IMR-90 (cell line): ENCODE data around the gene TSPAN4.

Experiments
- CTCF ChIP-seq: conservative IDR thresholded peaks from 2 replicates; pipeline ENCODE4 v1.5.1; 2012; ENCODE audit warnings: mild to moderate bottlenecking, low read depth, low read length, improper control_type of control experiment
- ELK1 ChIP-seq: fragments of 150-350 bp; IDR thresholded peaks from 2 replicates; pipeline ENCODE4 v1.6.1; 2016; ENCODE audit warnings: low read depth, mild to moderate bottlenecking, low read length, moderate library complexity, borderline replicate concordance
- POLR2A ChIP-seq: IDR thresholded peaks from 2 replicates; pipeline ENCODE4 v1.6.1; 2012; ENCODE audit warnings: mild to moderate bottlenecking, low read depth, low read length
- RCOR1 ChIP-seq: IDR thresholded peaks from 2 replicates; pipeline ENCODE4 v1.6.1; 2012; ENCODE audit warnings: mild to moderate bottlenecking, low read length, improper control_type of control experiment; ENCODE audit not compliant: insufficient replicate concordance
- USF2 ChIP-seq: fragments of 150-350 bp; IDR thresholded peaks from 2 replicates; pipeline ENCODE4 v1.6.1; 2017; ENCODE audit warnings: mild to moderate bottlenecking, antibody characterized with exemption, low read length, low read depth

- TF ChIP-seq CTCF, result no peak
- TF ChIP-seq POLR2A, result no peak
- TF ChIP-seq ELK1, result no peak
- no peak for TF ChIP-seq USF2
- TF ChIP-seq RCOR1, result no peak
Measured at GRCh38 chr11:862081-862661, 19.5 kb downstream of the TSPAN4 start.
